ENCODE data around the gene C20orf204.

- no peak for TF ChIP-seq EZH2 (IDR thresholded peaks at IDR 0.05; ENCODE audit: borderline replicate concordance, low read depth, low read length, severe bottlenecking)
- TF ChIP-seq CTCF (IDR thresholded peaks at IDR 0.05; ENCODE audit: borderline replicate concordance, extremely low read depth, low read length, poor library complexity, severe bottlenecking) = no peak
Observed at GRCh38 chr20:64064145-64064698, 28.2 kb downstream of the C20orf204 start.
